Left colon (tissue), 2 donors: Measurements from ENCODE around the gene DPH7. TPM values are rescaled to one million over a fixed set of nuclear protein-coding genes. Genes with fewer than 3 reads are reported as not detected.
"Not testable (repeated sequence)": the region's sequence is repeated elsewhere in the genome, so short reads cannot be mapped to it uniquely, and the experiment has no call there.

Experiments used
- ATAC-seq: fragments of 200-7000 bp; cut with Tn5 transposase; one replicate; pipeline ENCODE4 v1.9.1; 2020; ENCODE audit warnings: mild to moderate bottlenecking, moderate library complexity
- DNase-seq, 2 donors: peaks; one replicate each; pipeline ENCODE4 v3.0.0-alpha.2; 2020
- intact Hi-C, 2 donors: fragments of 100-400 bp; cut with DNase I in 1 of 2; cut with micrococcal nuclease in 1 of 2; formaldehyde crosslinking; loops; one replicate each; pipeline versions ENCODE4 v1.11.2 to v1.14.0; 2022; cut with DNase I, micrococcal nuclease
- total RNA-seq, 2 donors: library from RNA; stranded (reverse); fragmentation: NEBNext Ultra II Directional; extraction: Animal tissue kit (Norgen Biotek cat#: 25700); gene quantifications; one replicate each; pipeline ENCODE4 v1.2.1, GENCODE V29; 2021
- donor health status: DM: no; HTN: no; CAD: no.
- donor health status: DM: yes; HTN: yes; CAD: no.

DPH7 gene
- total RNA-seq, 2 donors from 2014 or later, result 21.7 to 27.5 TPM

DNA sequence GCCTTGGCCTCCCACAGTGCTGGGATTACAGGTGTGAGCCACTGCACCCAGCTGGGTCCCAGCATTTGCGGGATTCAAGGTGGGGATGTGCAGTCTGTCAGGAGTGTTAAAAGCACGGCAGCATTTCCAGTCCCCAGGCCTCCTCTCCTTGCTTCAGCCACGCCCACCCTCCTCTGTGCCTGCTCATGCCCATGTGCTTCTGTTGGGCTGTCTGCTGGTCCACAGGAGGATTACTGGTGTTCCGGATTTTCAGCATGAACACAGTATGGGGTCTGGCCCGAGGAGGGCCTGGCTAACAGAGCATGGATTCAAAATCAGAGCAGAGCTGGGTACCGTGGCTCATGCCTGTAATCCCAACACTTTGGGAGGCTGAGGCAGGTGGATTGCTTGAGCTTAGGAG, 32.2 kb upstream of the DPH7 start:
- ATAC-seq (no peak), DNase-seq (peak in 1 of 2 donors; percentile 34)
- intact Hi-C loops, result no loop called here

DNA sequence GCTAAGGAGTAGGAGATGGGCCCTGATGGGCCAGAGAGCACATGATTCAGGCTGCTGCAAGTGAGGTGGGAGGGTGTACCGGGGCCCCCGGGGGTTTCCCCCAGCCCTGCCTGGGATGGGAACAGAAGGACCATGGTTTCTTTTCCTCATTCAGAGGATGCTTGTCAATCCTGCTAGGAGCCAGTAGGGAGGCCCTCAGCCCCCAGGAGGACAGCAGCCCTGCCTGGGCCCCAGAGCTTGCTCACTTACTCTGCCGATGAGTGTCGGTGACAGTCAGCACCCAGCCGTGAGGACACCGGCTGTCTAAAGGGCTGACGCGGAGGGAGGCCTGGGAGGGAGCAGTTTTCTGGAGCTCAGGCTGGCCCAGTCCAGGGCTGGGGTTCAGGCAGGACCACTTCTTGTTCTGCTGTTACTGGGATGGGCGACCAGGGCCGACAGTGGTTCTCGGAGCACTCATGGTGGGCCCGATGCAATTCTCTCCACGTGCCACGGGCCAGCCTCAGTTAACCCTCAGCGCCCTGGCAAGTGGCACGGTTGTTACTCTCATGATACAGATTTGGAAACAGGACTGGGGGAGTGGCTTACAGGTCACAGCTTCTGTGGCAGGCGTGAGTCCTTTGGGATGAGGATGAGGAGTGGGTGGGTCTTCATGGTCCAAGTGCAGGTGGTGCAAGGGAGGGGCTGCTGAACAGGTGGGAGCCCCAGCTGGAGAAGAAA, 28.6 kb upstream of the DPH7 start:
- ATAC-seq (no peak), DNase-seq (peak in 1 of 2 donors; percentile 33)
- intact Hi-C loops, result no loop called here

DNA sequence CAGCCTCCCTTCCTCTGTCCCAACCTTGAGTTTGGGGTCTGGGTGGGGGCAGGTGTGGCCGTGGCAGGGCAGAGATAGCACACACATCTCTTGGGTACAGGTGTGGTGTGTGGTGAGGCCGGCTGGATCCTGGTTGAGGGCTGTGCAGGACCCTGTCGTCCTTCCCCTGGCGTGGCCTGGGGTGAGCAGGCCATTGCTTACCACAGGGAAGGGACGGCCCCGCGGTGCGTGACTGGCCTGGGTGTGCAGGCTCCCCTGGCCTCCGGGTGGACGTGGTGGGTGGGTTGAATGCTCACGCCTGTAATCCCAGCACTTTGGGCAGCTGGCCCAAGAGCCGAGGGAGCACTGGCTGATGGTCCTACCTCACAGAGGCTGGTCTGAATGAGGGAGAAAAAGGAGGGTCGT, 28.0 kb upstream of the DPH7 start:
- DNase-seq (peak in 1 of 2 donors; percentile 34), ATAC-seq (peak; percentile 7)
- intact Hi-C loops, result no loop called here

DNA sequence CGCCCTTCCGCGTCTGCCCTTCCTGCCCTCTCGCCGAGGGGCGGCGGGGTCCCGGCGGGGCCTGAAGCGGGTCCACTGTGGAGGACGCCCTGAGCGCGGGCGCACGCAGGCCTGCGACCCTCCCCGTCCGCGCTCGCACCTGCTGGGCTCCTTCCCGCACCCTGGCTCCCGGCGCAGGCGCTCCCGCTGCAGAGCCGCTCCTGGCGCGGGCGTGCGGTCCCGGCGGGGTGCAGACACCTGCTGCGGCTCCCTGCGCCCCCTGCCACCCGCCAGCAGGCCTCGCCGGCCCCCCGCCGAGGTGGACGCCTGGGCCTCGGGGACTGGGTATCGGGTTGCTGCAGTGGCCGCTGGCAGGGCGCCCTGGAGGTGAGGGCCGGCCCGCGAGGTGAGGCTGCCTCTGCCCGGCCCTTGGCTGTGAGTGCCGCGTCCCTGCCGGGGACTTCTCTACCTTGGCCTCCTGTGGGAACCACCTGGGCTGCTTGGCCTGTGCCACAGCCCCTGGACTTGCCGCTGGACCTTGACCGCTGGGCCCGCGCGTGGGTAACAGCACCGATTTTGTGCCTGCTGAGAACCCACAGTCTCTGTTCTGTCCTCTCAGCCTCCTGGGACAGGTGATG, 27.4 kb upstream of the DPH7 start:
- intact Hi-C loops, result no loop called here
- ATAC-seq (peak; percentile 27), DNase-seq (peak in 1 of 2 donors; percentile 56)

- peak; percentile 73 for ATAC-seq
- peak; percentile 93 to 94 for DNase-seq
- intact Hi-C loops, result no loop called here
Observed at GRCh38 chr9:137605121-137606004, 26.6 kb upstream of the DPH7 start, which contains the start of gene ARRDC1. Gene ARRDC1, plus strand, starts transcription at chr9:137605686. Its CDS starts 32 bp downstream, at chr9:137605718.

DNA sequence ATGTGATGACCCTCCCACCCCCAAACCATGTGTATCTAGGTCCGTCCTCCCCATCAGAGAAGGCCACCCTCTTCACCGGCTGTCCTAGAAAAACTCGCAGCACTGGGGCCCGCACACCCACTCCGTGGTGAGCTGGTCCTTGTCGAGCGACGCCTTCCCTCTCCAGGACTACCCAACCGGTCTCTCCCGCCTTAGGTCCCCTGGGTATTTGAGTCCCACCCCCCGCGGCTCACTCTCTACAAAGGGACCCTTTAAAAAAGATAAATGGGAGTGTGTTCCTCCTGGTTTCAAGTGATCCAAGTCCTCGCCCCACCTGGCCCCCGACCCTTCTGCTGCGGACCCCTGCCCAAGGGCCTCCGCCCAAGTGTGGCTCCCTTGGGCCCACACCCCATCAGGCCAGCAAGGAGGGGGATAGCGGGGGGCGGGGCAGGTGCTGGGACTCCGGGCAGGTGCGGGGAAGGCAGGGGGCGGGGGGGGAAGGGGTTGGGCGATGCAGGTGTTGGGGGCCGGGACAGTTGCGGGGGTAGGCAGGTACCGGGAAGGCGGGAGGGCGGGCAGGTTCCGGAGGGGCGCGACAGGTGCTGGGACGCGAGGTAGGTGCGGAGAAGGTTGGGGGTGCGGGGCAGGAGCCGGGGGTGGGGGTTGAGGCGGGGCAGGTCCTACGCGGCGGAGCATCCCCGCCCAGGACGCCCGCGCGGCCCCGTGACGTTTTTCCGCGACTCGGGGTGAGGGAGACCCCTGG, 25.8 kb upstream of the DPH7 start:
- intact Hi-C loops, result no loop called here
- DNase-seq, result peak; percentile 56 to 61
- no peak for ATAC-seq

- DNase-seq, result no peak
- no peak for ATAC-seq
- intact Hi-C loops, result no loop called here
Observed at GRCh38 chr9:137603879-137604278, 25.2 kb upstream of the DPH7 start.

DNA sequence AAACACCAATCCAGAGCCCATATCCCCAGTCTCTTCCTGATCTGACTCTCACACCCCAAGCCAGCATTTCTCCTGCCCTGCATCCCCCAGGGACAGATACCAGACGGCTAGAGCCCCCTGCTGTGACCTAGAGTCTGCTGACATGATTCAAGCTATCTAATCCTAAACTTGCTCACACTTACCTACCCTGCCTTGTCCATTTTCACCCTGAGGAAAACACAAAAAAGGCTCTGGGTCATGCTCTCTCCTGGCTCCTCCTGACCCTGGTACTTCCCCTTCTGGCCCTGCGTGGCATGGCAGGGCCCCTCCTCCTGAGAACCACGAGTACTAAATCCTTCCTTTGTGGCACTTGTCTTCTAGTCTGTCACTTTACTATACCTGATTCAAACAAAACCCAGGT, 23.9 kb upstream of the DPH7 start:
- no peak for DNase-seq

GRCh38 chr9:137598943-137599342, 20.2 kb upstream of the DPH7 start:
- DNase-seq (no peak), ATAC-seq (no peak)
- intact Hi-C loops, result no loop called here

More for the DNA sequence above, 23.9 kb upstream of the DPH7 start:
- ATAC-seq, result no peak
- intact Hi-C loops, result no loop called here

GRCh38 chr9:137596577-137596976, 17.9 kb upstream of the DPH7 start:
- DNase-seq, intact Hi-C loops, ATAC-seq: not testable (repeated sequence)

- DNase-seq (no peak), ATAC-seq (no peak)
- intact Hi-C loops, result no loop called here
Observed at GRCh38 chr9:137593176-137593575, 14.5 kb upstream of the DPH7 start.

GRCh38 chr9:137592767-137593166, 14.0 kb upstream of the DPH7 start:
- DNase-seq (no peak), ATAC-seq (no peak)
- intact Hi-C loops, result no loop called here

DNA sequence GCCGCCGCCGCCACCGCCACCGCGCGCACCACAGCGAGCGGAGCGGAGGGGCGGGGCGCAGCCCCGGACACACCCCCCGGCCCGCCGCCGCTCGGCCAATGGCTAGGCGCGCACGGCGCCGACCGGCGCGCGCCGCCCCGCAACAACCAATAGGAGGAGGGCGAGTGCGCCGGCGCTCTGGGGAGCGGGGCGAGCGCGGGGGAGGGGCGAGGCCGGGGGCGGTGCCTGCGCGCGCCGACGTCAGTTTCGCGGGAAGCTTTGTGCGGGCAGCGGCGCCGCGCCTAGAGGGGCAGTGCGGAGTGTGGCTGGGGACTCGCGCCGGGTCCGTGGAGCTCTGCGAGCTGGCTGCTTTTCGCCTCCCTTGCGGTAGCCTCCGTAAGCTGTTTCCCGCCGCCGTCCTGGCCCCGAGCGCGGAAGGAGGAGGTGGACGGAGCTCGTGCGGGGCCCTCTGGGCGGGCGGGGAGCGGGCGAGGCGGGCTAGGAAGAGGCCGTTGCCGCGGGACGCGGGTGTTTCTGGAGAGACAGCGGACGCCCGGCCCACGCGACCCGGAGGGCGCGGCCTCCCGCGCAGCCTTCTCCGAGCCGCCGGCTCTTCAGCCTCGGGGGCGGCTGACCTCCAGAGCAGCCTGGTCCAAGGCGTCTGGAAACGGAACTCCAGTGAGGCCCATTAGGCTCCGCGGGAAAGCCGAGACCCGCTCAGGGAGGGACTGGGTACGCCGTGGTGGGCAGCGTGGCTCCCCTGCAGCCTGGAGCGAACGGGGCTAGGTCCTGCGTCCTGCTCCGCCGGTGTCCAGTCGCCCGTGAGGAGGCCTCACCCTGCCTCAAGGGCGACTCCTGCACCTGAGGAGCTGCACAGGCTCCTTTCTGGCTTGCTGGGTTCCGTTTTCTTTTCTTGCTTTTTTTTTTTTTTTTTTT, 12.0 kb upstream of the DPH7 start, which contains the start of gene ZMYND19:
Gene ZMYND19, minus strand, starts transcription at position 44 of the 915 bp plus-strand sequence. CDS start 249 bp downstream, outside the sequence.
- intact Hi-C loops, result no loop called here
- DNase-seq (peak; percentile 84 to 91), ATAC-seq (peak; percentile 96)

DNA sequence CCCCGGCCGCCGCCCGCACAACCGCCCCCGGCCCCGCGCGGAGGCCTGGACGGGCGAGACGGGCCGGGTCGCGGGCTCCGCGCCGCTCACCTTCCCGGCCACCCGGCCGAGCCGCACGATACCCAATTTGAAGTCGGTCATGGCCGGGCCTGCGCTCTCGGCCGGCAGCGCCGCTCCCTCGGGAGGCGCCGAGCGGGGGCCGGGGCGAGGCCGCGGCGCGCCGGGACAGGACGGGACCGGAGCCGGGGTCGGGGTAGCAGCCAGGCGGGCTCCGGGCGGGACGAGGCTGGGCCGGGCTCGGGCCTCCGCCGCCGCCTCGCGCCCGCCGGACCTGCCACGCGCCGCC, 11.4 kb upstream of the DPH7 start:
- intact Hi-C loops, result no loop called here
- no peak for DNase-seq
- no peak for ATAC-seq

DNA sequence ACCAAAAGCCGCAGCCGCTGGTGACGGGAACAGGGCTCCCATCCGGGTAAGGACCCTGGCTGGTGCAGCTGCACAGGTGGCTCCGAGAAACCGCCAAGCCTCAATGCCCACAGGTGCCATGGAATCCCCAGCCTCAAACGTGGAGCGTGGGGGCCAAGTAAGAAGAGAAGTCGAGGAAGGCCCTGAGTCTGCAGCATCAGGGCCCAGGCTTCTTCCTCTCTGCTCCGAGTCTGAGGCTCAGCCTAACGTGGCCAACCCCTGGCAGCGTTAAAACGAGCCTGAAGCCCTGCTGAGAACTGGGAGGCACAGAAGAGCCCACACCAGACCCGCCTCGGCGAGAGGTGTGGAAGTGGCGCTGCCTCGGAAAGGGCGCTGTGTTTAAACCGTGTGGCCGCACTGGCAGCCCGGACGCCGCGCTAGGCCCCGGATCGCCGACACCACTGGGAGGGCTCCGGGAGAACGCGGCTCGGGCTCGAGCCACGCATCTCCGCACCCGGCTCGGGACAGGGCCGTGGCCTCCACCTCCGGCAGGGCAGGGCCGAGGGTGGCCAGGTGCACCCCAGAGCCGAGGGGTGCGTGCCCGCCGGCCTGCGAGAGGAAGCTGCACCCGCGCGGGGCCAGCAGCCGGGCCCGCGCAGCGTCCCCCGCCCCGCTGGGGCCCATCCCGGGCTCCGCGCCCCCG, 10.9 kb upstream of the DPH7 start:
- DNase-seq, result peak in 1 of 2 donors; percentile 36
- intact Hi-C loops, result no loop called here
- peak; percentile 9 for ATAC-seq

- intact Hi-C loops, result no loop called here
- ATAC-seq, result no peak
Observed at GRCh38 chr9:137588891-137589290, 10.2 kb upstream of the DPH7 start.

GRCh38 chr9:137588311-137588710, 9.6 kb upstream of the DPH7 start:
- ATAC-seq (no peak), DNase-seq (no peak)
- intact Hi-C loops, result no loop called here

More at GRCh38 chr9:137588891-137589290, 10.2 kb upstream of the DPH7 start:
- DNase-seq, result no peak
